ENCODE data around the gene TTYH3. TPM values are rescaled to one million over a fixed set of nuclear protein-coding genes. Genes with fewer than 3 reads are reported as not detected.
A peak's percentile ranks its signal among the peaks of the same experiment; 100 is the strongest.

TTYH3 gene
- total RNA-seq, 1 donor from 2014 or later: 33.9 TPM

DNA sequence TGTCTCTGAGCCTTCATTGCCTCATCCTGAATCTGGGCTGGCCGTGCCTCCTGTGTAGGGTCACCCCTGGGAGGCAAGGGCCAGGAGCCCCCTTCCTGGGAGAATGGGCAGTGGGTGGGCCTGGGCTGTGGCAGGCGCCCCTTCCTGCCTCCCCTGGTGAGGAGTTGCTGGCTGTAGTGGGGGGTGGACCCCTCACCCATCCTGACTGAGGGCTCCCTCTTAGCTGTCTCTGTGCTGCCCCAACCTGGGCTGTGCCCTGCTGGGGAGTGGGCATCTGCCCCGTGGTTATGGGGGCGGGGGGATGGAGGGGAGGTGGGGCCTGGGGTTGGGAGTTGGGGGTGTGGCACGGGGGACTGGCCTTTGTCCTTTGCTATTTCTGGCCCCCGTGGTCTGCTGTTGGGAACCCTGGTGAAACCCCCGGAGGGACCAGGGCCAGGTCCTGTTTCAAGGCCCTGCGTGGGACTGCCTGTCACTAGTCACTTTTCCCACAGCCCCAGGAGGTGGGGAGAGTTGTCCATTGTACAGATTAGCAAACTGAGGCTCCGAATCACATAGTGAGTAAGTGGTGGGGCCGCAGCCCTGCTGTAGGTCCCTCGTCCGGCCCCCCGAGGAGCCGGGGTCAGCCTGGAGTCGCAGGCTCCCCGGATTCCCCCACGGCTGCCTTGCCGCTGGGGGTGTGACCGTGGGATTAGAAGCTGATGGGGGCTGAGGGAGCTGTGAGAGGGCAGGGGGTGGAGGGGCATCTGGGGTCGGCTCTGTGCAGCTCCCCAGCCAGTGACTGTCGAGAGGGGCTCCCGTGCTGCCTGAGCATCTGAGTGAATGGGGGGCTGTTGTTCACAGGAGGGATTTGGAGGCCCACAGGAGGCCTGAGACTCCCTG is 2.7 kb downstream of the TTYH3 start:
- TF ChIP-seq POLR2A (IDR thresholded peaks at IDR 0.05): no peak
- no peak for DNase-seq (ENCODE audit: extremely low spot score in 2 of 2)
- Histone ChIP-seq H3K27ac (peak overlapping the region; percentile 85), H3K9me3 (no peaks in the 10 kb centered on the region), H3K4me1 (peaks cover 85% of the 10 kb centered on the region), H3K27me3 (no peaks in the 10 kb centered on the region), H3K36me3 (no peaks in the 10 kb centered on the region), H3K4me3 (peak overlapping the region; percentile 79 to 86)
- intact Hi-C loops (cut with DNase I): loop anchor here (10.0 kb wide), 1 partner anchor 80 kb away; the partner anchor contains the start of genes BRAT1 and IQCE

DNA sequence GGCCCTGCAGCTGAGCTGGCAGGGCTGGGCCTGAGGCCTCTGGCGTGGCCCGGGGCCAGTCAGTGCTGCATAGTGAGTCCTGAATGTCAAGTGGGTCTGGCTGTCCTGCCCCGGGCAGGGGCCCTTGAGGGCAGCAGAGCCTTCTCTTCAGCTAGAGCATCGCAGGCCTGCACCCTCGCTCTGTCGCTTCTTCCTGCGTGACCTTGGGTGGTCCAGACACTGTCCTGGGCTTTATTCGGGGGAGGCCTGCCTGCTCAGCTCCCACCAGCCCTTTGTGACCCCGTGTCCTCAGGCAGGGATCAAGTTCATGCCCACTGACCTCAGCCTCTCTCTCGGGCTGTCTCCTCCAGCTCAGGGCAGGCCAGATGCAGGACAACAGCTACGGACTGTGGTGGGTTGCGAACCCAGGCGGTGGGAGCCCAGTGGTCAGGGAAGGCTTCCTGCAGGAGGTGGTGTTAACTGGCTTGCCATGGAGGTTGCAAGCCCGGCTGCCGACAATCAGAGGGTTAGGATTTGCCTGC is 3.4 kb downstream of the TTYH3 start:
- peak overlapping the region; percentile 85 for H3K27ac ChIP-seq

DNA sequence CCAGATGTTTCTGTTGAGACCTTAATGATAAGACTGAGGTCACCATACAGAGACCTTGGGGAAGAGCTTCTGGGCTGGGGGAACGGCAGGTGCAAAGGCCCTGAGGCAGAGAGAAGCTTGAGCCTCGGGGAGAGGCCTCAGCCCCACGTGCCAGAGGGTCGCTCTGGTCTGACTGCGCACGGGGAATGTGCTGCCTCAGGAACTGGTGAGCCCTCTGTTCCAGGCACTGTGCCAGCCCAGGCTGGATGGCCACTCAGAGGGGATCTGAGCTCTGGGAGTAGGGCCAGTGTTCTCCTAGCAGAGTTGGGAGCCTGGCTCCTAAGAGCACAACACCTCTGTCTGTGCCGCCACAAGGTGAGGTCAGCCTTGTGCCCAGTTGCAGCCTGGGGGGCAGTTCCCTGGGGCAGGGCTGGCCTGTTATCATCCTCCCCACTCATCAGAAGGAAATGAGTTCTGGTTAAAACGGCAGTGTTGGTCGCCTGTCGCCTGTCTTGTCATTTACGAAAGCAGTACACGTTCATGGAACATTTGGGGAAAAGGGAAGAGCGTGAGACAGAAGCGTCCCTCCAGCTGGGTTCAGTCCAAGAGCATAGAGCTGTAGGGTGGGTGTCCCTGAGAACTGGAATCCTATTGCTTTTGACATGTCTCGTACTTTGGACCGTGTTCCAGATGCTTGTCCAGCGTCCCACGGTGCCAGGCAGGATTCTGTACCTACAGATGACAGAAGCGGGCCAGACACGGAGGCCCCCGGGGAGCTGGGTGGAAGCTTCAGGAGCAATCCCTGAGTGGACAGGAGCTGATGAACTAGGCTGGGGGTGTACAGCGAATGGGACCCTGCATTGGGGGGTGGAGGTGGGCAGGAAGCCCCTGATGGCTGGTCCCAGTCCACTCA is 4.3 kb downstream of the TTYH3 start:
- H3K27me3 ChIP-seq: no peaks in the 10 kb centered on the region
- intact Hi-C loops (cut with DNase I): loop anchor here (10.0 kb wide), 1 partner anchor 81 kb away; the partner anchor contains the start of genes BRAT1 and IQCE
- no peaks in the 10 kb centered on the region for H3K36me3 ChIP-seq
- H3K4me3 ChIP-seq: no peak overlapping the region
- no peak for DNase-seq (ENCODE audit: extremely low spot score in 2 of 2)
- no peak for TF ChIP-seq POLR2A (IDR thresholded peaks at IDR 0.05)
- TF ChIP-seq CTCF (IDR thresholded peaks at IDR 0.05): no peak
- no peak for TF ChIP-seq POLR2AphosphoS5 (IDR thresholded peaks at IDR 0.05; ENCODE audit: insufficient read depth in 1 of 2, low read depth in 1 of 2)
- H3K9me3 ChIP-seq: no peaks in the 10 kb centered on the region
- H3K4me1 ChIP-seq: peaks cover 91% of the 10 kb centered on the region
- H3K27ac ChIP-seq: no peak overlapping the region

More for the DNA sequence above, 3.4 kb downstream of the TTYH3 start:
- no peak overlapping the region for H3K4me3 ChIP-seq
- no peaks in the 10 kb centered on the region for H3K36me3 ChIP-seq
- intact Hi-C loops (cut with DNase I): loop anchor here (10.0 kb wide), 1 partner anchor 80 kb away; the partner anchor contains the start of genes BRAT1 and IQCE
- DNase-seq (ENCODE audit: extremely low spot score in 2 of 2): no peak
- no peaks in the 10 kb centered on the region for H3K9me3 ChIP-seq
- H3K27me3 ChIP-seq: no peaks in the 10 kb centered on the region
- peaks cover 91% of the 10 kb centered on the region for H3K4me1 ChIP-seq
- no peak for TF ChIP-seq POLR2AphosphoS5 (IDR thresholded peaks at IDR 0.05; ENCODE audit: insufficient read depth in 1 of 2, low read depth in 1 of 2)
- no peak for TF ChIP-seq CTCF (IDR thresholded peaks at IDR 0.05)
- no peak for TF ChIP-seq POLR2A (IDR thresholded peaks at IDR 0.05)

- Histone ChIP-seq H3K4me3 (no peak overlapping the region), H3K27me3 (no peaks in the 10 kb centered on the region), H3K27ac (no peak overlapping the region), H3K9me3 (no peaks in the 10 kb centered on the region), H3K36me3 (no peaks in the 10 kb centered on the region), H3K4me1 (peaks cover 97% of the 10 kb centered on the region)
- intact Hi-C loops (cut with DNase I): loop anchor here (10.0 kb wide), 1 partner anchor 82 kb away; the partner anchor contains the start of genes BRAT1 and IQCE
- DNase-seq (ENCODE audit: extremely low spot score in 2 of 2): no peak
- TF ChIP-seq POLR2AphosphoS5 (IDR thresholded peaks at IDR 0.05; ENCODE audit: insufficient read depth in 1 of 2, low read depth in 1 of 2) (no peak), POLR2A (IDR thresholded peaks at IDR 0.05) (no peak), CTCF (IDR thresholded peaks at IDR 0.05) (no peak)
These were observed 5.3 kb downstream of the TTYH3 start for GRCh38 chr7:2637066-2637471.

Data from vagina (tissue), 2 donors.